Activated CD8-positive, alpha-beta memory T cell treated with anti-CD3 and anti-CD28 coated beads, Interleukin-2, amount 50 U/mL, for 48 hours (primary cell): Measurements from ENCODE around the gene ARHGEF26.

ENCODE experiments used
- DNase-seq: peaks from one replicate; pipeline ENCODE4 v3.0.0-alpha.2; 2020

The ARHGEF26 gene

DNA sequence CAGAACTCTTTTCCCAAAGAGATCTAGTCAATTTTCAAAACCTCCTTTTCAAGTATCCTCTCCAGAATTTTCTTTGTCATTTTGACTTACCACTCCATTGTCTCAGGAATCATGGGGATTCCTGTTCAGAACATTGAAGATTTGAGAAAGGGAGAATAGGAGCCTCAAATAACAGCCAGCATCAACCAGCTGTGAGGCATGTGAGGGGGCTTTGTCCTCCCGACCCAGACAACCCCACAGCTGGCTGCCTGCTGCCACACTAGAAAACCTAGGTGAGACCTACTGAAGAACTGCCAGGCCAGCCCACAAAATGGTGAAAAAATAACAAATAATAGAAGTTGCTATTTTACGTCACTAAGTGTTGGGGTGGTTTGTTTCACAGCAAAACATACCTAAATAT lies 5.9 kb upstream of the ARHGEF26 start:
- DNase-seq, result no peak

- DNase-seq, result no peak
These were observed 1.2 kb upstream of the ARHGEF26 start for GRCh38 chr3:154119951-154120350.

- DNase-seq, result peak; percentile 68
These were observed 736 bp downstream of the ARHGEF26 start for GRCh38 chr3:154121701-154122551.

GRCh38 chr3:154122552-154122911 lies 1.3 kb downstream of the ARHGEF26 start:
- DNase-seq, result no peak

- no peak for DNase-seq
These were observed 1.8 kb downstream of the ARHGEF26 start for GRCh38 chr3:154122912-154123559.

- DNase-seq, result no peak
These were observed 2.7 kb downstream of the ARHGEF26 start for GRCh38 chr3:154123906-154124305.

DNA sequence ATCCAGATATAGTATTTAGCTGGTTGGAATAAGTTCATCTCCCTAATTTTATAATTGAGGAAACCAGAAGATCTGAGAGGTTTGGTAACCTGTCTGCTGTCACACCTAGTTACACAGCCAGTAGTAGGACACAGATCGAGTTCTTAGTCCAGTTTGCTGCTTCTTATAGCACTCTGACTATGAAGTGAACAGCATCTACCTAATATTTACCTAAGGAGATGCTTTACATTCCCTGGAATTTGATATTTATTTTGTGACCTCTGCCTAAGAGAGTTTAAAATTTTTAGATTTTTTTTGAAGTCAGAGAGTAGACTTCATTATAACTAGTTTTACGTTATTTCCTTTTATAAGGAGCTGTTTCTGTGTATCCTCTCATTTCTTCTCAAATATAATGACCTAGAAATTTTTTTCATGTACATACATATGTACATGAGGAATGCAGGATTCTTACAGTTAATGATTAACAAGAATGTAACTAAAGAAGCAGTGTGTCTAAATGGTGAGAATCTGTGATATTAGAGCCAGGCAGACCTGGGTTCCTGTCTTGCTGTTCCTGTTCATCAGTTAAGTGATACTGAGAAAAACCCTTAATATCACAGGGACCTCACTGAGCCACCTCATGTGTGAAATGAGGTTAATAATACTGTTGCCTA lies 4.3 kb downstream of the ARHGEF26 start:
- DNase-seq, result no peak

- DNase-seq, result no peak
These were observed 5.5 kb downstream of the ARHGEF26 start for GRCh38 chr3:154126651-154127050.

GRCh38 chr3:154129625-154130024 lies 8.4 kb downstream of the ARHGEF26 start:
- DNase-seq, result no peak

DNA sequence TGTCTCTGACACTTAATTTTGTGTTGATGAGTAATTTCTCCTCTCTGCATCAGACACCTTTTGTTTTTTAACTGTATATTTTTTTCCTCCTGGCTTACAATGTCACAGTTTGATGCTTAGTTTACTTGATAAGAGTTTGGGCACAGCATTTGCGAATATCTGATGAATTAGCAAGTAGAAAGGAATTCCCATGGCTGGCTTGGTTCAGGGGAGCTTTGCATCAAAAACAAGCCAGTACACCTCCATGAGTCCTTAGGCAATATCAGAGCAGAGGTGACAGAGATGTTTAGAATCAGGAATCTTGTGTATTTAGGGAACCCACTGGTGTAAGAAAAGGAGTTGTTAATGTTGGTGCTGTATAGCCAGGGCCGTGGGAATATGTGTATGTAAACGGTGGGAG lies 9.3 kb downstream of the ARHGEF26 start:
- no peak for DNase-seq

DNA sequence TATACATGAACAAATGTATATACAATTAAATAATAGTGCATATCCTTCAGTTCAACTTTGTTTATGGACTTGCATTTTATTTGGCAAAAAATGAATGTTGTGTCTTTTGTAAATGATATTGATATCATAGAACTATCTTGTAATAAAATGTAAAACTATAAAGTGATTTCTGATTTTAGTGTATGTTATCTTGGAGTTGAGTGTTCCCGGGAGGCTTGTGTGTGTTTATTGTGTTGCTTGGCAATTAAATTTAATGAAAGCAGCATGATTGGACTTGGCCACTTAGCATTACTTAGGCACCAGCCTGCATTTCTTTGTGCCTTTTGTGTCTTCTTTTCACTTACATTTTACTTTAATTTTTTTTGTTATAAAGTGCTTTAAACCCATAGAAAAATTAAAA lies 10.6 kb downstream of the ARHGEF26 start:
- DNase-seq, result no peak

GRCh38 chr3:154132777-154133375 lies 11.7 kb downstream of the ARHGEF26 start:
- no peak for DNase-seq

DNA sequence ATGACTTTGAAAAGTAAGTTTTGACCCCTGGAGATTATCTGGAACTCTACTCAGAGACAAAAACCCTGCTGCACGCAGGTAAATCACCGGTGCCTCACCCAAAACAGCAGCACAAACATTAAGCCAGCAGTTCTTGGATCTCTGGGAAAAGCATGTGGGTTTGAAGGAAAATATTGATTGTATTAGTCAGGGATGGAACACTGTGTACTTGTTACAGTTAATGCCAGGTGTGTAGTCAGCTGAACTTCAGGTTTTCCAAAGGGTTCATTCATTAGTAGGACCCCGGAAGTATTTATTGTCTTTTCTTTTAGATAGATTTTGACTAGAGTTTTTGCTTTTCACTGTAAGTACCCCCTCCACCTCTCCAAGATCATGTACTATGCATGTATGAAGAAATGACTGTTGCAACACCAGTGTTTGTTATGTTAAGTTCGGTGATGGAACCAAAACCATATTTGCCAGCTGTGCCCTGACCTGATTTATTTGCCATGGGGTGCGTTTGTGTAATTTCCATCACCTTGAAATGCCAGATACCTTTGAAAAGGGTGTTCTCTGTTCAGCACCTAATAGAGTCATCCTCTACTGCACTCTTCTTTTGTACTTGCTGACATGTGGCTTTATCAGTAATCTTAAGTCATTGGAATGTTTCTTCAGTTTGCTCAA lies 14.5 kb downstream of the ARHGEF26 start:
- no peak for DNase-seq

DNA sequence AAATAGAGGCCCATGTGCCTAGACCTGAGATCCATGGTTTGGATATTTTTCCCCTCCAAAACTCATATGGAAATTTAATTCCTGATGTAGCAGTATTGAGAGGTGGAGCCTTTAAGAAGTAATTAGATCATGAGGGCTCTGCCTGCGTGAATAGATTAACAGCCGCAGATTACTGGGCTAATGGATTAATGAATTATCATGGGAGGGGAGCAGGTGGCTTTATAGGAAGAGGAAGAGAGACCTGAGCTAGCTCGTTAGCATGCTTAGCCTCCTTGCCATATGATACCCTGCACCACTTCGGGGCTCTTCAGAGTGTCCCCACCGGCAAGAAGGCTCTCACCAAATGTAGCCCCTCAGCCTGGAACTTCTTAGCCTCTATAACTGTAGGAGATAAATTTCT lies 15.8 kb downstream of the ARHGEF26 start:
- DNase-seq, result no peak

- no peak for DNase-seq
These were observed 18.8 kb downstream of the ARHGEF26 start for GRCh38 chr3:154139996-154140436.

GRCh38 chr3:154142608-154143007 lies 21.4 kb downstream of the ARHGEF26 start:
- DNase-seq, result no peak

GRCh38 chr3:154143873-154144272 lies 22.7 kb downstream of the ARHGEF26 start:
- DNase-seq, result no peak

GRCh38 chr3:154144825-154145465 lies 23.8 kb downstream of the ARHGEF26 start:
- no peak for DNase-seq

DNA sequence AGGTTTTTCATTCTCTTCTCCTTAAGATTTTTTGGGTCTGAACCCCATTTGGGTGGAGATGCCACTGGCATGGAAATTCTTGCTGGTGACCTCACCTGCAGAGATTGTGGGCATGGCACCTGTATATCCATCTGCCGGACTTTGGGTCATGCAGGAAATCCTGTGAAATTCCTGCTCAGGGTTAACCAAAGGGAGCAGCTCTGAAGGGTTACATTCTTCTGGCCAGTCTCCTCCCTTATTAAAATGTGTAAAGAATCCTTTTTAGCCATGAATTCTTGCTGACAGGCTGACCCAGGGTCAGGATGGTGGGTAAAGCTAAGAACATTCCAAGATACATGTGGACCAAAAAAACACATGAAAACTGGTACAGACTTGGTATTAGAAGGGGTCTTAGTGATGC lies 27.4 kb downstream of the ARHGEF26 start:
- no peak for DNase-seq

GRCh38 chr3:154149286-154149685 lies 28.1 kb downstream of the ARHGEF26 start:
- no peak for DNase-seq

GRCh38 chr3:154151969-154152368 lies 30.8 kb downstream of the ARHGEF26 start:
- DNase-seq, result no peak

- DNase-seq, result no peak
These were observed 31.6 kb downstream of the ARHGEF26 start for GRCh38 chr3:154152741-154153140.
